ENCODE data around the gene DNAJC24. TPM values are rescaled to one million over a fixed set of nuclear protein-coding genes. Genes with fewer than 3 reads are reported as not detected.

DNAJC24 gene
- total RNA-seq, 1 experiment from 2014 or later, result 18.4 TPM

Other genes starting within 250 kb of the DNAJC24 start
- 0.34 and 0.66 TPM in 2 replicates for gene DCDC1, start 121 bp upstream of the DNAJC24 start, total RNA-seq (2014; rRNA removed; shearing (Covaris generic))
- 42.7 and 49.3 TPM in 2 replicates for gene IMMP1L, start 139.8 kb downstream of the DNAJC24 start, total RNA-seq (2014; rRNA removed; shearing (Covaris generic))
- gene ELP4, start 139.9 kb downstream of the DNAJC24 start, total RNA-seq (2014; rRNA removed; shearing (Covaris generic)), result 60.0 and 93.0 TPM in 2 replicates